GM12878 (cell line): ENCODE results near the gene NID1. TPM values are rescaled to one million over a fixed set of nuclear protein-coding genes. Genes with fewer than 3 reads are reported as not detected.

Experiments
- ATF2 ChIP-seq: IDR thresholded peaks from 2 replicates; pipeline ENCODE4 v1.6.1; 2012; ENCODE audit warnings: low read length, inconsistent platforms
- HCFC1 ChIP-seq: fragments of 150-350 bp; IDR thresholded peaks from 2 replicates; pipeline ENCODE4 v1.6.1; 2014; ENCODE audit warnings: low read length
- MTA2 ChIP-seq: fragments of 450-650 bp; IDR thresholded peaks from 2 replicates; pipeline ENCODE4 v1.6.1; 2016; ENCODE audit warnings: low read depth, mild to moderate bottlenecking, moderate library complexity
- PKNOX1 ChIP-seq: fragments of 450-650 bp; IDR thresholded peaks from 2 replicates; pipeline ENCODE4 v1.6.1; 2016; ENCODE audit warnings: mild to moderate bottlenecking
- POLR2AphosphoS2 ChIP-seq: IDR thresholded peaks from 2 replicates; pipeline ENCODE4 v1.6.1; 2011; ENCODE audit warnings: low read depth, mild to moderate bottlenecking, low read length, improper control_type of control experiment, moderate library complexity
- PRDM15 ChIP-seq: fragments of 450-650 bp; formaldehyde crosslinking; IDR thresholded peaks from 2 replicates; pipeline ENCODE4 v1.4.0; 2020; ENCODE audit warnings: mild to moderate bottlenecking, moderate library complexity
- RAD21 ChIP-seq: IDR thresholded peaks from 2 replicates; pipeline ENCODE4 v1.6.1; 2011; ENCODE audit warnings: mild to moderate bottlenecking, low read depth, low read length, moderate library complexity; ENCODE audit not compliant: insufficient read depth
- RFX5 ChIP-seq: IDR thresholded peaks from 2 replicates; pipeline ENCODE4 v1.6.1; 2011; ENCODE audit warnings: low read depth, low read length, improper control_type of control experiment
- TCF7 ChIP-seq: IDR thresholded peaks from 2 replicates; pipeline ENCODE4 v1.6.1; 2014; ENCODE audit warnings: antibody characterized with exemption, borderline replicate concordance
- USF2 ChIP-seq: IDR thresholded peaks from 2 replicates; pipeline ENCODE4 v1.6.1; 2011; ENCODE audit warnings: low read depth, low read length, improper control_type of control experiment, borderline replicate concordance
- polyA plus RNA-seq, 11 experiments: library from polyadenylated mRNA; depleted of rRNA in 4 of 11; unstranded in 6 of 11; stranded (reverse) in 5 of 11; fragments of >200 nt; fragmentation: Nextera tagmentation in 4 of 11; fragmentation: Illumina TruSeq in 1 of 11; extraction: Ambion mirVana in 4 of 11; extraction: Trizol in 1 of 11; gene quantifications; 1 replicate in 1 of 11; 2 replicates in 10 of 11; pipeline versions ENCODE4 v1.2.1 to v1.2.3, GENCODE V29; 2011 to 2016; ENCODE audit warnings: inconsistent platforms in 2 of 11, missing spikeins in 2 of 11, low read depth in 1 of 11
- total RNA-seq, 4 experiments: library from RNA; depleted of rRNA in 3 of 4; stranded (reverse); fragments of >200 nt in 3 of 4; fragmentation: Illumina TruSeq in 1 of 4; extraction: Trizol in 1 of 4; gene quantifications; 2 replicates each; pipeline versions ENCODE4 v1.2.1 to v1.2.3, GENCODE V29; 2013 to 2021
- TF ChIP-seq, protein P1 (sequence below): fragments of 450-650 bp; IDR thresholded peaks from 2 replicates; pipeline ENCODE4 v1.6.1; 2016; ENCODE audit warnings: mild to moderate bottlenecking, moderate library complexity, borderline replicate concordance
- TF ChIP-seq, protein P2 (sequence below): fragments of 450-650 bp; IDR thresholded peaks from 2 replicates; pipeline ENCODE4 v1.6.1; 2017; ENCODE audit warnings: mild to moderate bottlenecking

NID1 gene
- total and polyA plus RNA-seq, 10 of the 15 experiments (the other 5 are each of a cell fraction or from before 2014, with no cell fraction given), result 4.2 to 25.7 (median 11.3) TPM

- TF ChIP-seq, protein P1, sequence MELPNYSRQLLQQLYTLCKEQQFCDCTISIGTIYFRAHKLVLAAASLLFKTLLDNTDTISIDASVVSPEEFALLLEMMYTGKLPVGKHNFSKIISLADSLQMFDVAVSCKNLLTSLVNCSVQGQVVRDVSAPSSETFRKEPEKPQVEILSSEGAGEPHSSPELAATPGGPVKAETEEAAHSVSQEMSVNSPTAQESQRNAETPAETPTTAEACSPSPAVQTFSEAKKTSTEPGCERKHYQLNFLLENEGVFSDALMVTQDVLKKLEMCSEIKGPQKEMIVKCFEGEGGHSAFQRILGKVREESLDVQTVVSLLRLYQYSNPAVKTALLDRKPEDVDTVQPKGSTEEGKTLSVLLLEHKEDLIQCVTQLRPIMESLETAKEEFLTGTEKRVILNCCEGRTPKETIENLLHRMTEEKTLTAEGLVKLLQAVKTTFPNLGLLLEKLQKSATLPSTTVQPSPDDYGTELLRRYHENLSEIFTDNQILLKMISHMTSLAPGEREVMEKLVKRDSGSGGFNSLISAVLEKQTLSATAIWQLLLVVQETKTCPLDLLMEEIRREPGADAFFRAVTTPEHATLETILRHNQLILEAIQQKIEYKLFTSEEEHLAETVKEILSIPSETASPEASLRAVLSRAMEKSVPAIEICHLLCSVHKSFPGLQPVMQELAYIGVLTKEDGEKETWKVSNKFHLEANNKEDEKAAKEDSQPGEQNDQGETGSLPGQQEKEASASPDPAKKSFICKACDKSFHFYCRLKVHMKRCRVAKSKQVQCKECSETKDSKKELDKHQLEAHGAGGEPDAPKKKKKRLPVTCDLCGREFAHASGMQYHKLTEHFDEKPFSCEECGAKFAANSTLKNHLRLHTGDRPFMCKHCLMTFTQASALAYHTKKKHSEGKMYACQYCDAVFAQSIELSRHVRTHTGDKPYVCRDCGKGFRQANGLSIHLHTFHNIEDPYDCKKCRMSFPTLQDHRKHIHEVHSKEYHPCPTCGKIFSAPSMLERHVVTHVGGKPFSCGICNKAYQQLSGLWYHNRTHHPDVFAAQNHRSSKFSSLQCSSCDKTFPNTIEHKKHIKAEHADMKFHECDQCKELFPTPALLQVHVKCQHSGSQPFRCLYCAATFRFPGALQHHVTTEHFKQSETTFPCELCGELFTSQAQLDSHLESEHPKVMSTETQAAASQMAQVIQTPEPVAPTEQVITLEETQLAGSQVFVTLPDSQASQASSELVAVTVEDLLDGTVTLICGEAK, result no peak
- TF ChIP-seq PKNOX1, result no peak
- no peak for TF ChIP-seq MTA2
- TF ChIP-seq ATF2, result no peak
- no peak for TF ChIP-seq RFX5
- TF ChIP-seq PRDM15 (CRISPR knock-in tag), result no peak
- TF ChIP-seq HCFC1, result no peak
- no peak for TF ChIP-seq USF2
- TF ChIP-seq TCF7, result no peak
- TF ChIP-seq RAD21, result no peak
- TF ChIP-seq POLR2AphosphoS2, result no peak
- TF ChIP-seq, protein P2, sequence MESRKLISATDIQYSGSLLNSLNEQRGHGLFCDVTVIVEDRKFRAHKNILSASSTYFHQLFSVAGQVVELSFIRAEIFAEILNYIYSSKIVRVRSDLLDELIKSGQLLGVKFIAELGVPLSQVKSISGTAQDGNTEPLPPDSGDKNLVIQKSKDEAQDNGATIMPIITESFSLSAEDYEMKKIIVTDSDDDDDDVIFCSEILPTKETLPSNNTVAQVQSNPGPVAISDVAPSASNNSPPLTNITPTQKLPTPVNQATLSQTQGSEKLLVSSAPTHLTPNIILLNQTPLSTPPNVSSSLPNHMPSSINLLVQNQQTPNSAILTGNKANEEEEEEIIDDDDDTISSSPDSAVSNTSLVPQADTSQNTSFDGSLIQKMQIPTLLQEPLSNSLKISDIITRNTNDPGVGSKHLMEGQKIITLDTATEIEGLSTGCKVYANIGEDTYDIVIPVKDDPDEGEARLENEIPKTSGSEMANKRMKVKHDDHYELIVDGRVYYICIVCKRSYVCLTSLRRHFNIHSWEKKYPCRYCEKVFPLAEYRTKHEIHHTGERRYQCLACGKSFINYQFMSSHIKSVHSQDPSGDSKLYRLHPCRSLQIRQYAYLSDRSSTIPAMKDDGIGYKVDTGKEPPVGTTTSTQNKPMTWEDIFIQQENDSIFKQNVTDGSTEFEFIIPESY, result no peak
- TF ChIP-seq, all 136 proteins: peak for 0
Observed at GRCh38 chr1:236009191-236009590, 55.7 kb downstream of the NID1 start (continued).
